Hepatocyte (in vitro differentiated cells): ENCODE data around the gene ALOX12. TPM values are rescaled to one million over a fixed set of nuclear protein-coding genes. Genes with fewer than 3 reads are reported as not detected.

Experiments used
- DNase-seq: peaks from one replicate; pipeline ENCODE4 v3.0.0-alpha.2; 2016; ENCODE audit warnings: low spot score
- H2AFZ ChIP-seq: fragments of 200-600 bp; sonication (generic); 2 replicates; pipeline ENCODE4 v1.6.0; 2016; ENCODE audit warnings: antibody characterized with exemption, mild to moderate bottlenecking
- H3K27ac ChIP-seq: fragments of 200-600 bp; sonication (generic); 2 replicates; pipeline ENCODE4 v1.5.1; 2016; ENCODE audit warnings: mild to moderate bottlenecking
- H3K27me3 ChIP-seq: fragments of 200-600 bp; sonication (generic); 2 replicates; pipeline ENCODE4 v1.6.1; 2016
- H3K36me3 ChIP-seq: fragments of 200-600 bp; sonication (generic); replicated peaks from 2 replicates; pipeline ENCODE4 v1.5.1; 2016; ENCODE audit warnings: low read depth; ENCODE audit not compliant: insufficient read depth
- H3K4me1 ChIP-seq: fragments of 200-600 bp; sonication (generic); 2 replicates; pipeline ENCODE4 v1.5.1; 2016; ENCODE audit warnings: mild to moderate bottlenecking, moderate library complexity; ENCODE audit not compliant: insufficient read depth
- H3K4me2 ChIP-seq: fragments of 200-600 bp; sonication (generic); 2 replicates; pipeline ENCODE4 v1.6.0; 2016
- H3K4me3 ChIP-seq: fragments of 200-600 bp; sonication (generic); 2 replicates; pipeline ENCODE4 v1.5.1; 2016; ENCODE audit warnings: mild to moderate bottlenecking
- H3K79me2 ChIP-seq: fragments of 200-600 bp; sonication (generic); 2 replicates; pipeline ENCODE4 v1.6.0; 2017; ENCODE audit warnings: mild to moderate bottlenecking
- H3K9me2 ChIP-seq: fragments of 200-600 bp; sonication (generic); replicated peaks from 2 replicates; pipeline ENCODE4 v1.6.0; 2017; ENCODE audit warnings: mild to moderate bottlenecking; ENCODE audit not compliant: insufficient read depth
- H3K9me3 ChIP-seq: fragments of 200-600 bp; sonication (generic); 2 replicates; pipeline ENCODE4 v1.5.1; 2016; ENCODE audit warnings: low read depth, mild to moderate bottlenecking
- H4K20me1 ChIP-seq: fragments of 200-600 bp; sonication (generic); 2 replicates; pipeline ENCODE4 v1.6.0; 2016; ENCODE audit warnings: mild to moderate bottlenecking; ENCODE audit not compliant: insufficient read depth, poor library complexity, severe bottlenecking
- EZH2 ChIP-seq: fragments of 200-600 bp; sonication (generic); IDR thresholded peaks from 2 replicates; pipeline ENCODE4 v1.6.1; 2016; ENCODE audit warnings: antibody characterized with exemption, mild to moderate bottlenecking, borderline replicate concordance
- EZH2phosphoT487 ChIP-seq: fragments of 200-600 bp; sonication (generic); IDR thresholded peaks from one replicate; pipeline ENCODE4 v1.6.1; 2018; ENCODE audit warnings: antibody characterized with exemption, mild to moderate bottlenecking, low read depth, moderate library complexity; ENCODE audit not compliant: unreplicated experiment, severe bottlenecking
- WGBS: methylation state at CpG from one replicate; pipeline ENCODE4 v1.1.6; 2016; ENCODE audit warnings: low lambda C conversion rate; ENCODE audit errors: missing lambda C conversion rate; 5-methylcytosine and 5-hydroxymethylcytosine counted together
- polyA plus RNA-seq: library from polyadenylated mRNA; unstranded; fragments of >200 nt; fragmentation: Nextera tagmentation; extraction: Ambion mirVana; gene quantifications from 2 replicates; pipeline ENCODE4 v1.2.1, GENCODE V29; 2016
- total RNA-seq: library from RNA; depleted of rRNA; stranded (reverse); fragments of >200 nt; gene quantifications from 2 replicates; pipeline ENCODE4 v1.2.3, GENCODE V29; 2014
- TF ChIP-seq, protein P1 (sequence below): fragments of 200-600 bp; sonication (generic); IDR thresholded peaks from 2 replicates; pipeline ENCODE4 v1.5.1; 2016; ENCODE audit warnings: antibody characterized with exemption, mild to moderate bottlenecking; ENCODE audit not compliant: poor library complexity

ALOX12 gene
- total and polyA plus RNA-seq, 2 experiments from 2014 or later: 0.33 TPM; not detected in 1

DNA sequence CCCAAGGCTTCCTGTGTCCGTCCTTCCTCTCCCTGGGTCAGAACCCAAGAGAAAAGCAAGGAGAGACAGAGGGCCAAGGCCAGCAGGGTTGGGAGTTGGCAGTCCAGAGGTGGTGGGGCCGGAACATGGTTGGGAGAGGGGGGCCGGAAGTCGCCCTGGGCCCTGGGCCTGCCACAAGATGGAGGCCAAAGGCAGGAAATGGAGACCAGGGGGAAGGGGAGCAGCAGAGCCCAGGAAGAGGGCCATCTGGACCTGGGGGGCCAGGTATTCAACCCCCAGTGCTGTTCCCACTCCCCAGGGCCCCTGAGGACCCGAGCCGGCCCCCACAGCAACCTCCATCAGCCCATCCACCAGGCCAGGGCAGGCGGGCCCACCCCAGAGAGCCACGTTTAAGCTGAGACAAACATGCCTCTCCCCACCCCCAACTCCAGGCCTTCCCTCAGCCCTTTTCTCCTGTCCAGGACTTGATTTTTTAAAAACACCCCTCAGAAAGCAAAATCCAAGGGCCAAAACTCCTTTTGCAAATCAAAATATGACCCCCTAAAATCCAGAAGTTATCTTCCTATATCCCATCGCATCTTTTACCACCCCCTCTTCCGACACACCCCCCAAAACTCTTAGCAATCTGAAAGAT is 22.6 kb downstream of the ALOX12 start:
- no peak overlapping the region for H3K4me2 ChIP-seq
- no peaks in the 10 kb centered on the region for H3K9me3 ChIP-seq
- no peaks in the 10 kb centered on the region for H3K36me3 ChIP-seq
- H3K79me2 ChIP-seq: peaks cover 5% of the 10 kb centered on the region
- WGBS: 91% methylated on average over 10 of the region's 10 CpGs
- no peak overlapping the region for H3K4me3 ChIP-seq
- H3K27me3 ChIP-seq: peaks cover 13% of the 10 kb centered on the region
- DNase-seq: no peak
- peaks cover 14% of the 10 kb centered on the region for H3K4me1 ChIP-seq
- H4K20me1 ChIP-seq: no peaks in the 10 kb centered on the region
- no peak overlapping the region for H3K27ac ChIP-seq
- no peaks in the 10 kb centered on the region for H3K9me2 ChIP-seq
- no peak overlapping the region for H2AFZ ChIP-seq
- TF ChIP-seq, protein P1, sequence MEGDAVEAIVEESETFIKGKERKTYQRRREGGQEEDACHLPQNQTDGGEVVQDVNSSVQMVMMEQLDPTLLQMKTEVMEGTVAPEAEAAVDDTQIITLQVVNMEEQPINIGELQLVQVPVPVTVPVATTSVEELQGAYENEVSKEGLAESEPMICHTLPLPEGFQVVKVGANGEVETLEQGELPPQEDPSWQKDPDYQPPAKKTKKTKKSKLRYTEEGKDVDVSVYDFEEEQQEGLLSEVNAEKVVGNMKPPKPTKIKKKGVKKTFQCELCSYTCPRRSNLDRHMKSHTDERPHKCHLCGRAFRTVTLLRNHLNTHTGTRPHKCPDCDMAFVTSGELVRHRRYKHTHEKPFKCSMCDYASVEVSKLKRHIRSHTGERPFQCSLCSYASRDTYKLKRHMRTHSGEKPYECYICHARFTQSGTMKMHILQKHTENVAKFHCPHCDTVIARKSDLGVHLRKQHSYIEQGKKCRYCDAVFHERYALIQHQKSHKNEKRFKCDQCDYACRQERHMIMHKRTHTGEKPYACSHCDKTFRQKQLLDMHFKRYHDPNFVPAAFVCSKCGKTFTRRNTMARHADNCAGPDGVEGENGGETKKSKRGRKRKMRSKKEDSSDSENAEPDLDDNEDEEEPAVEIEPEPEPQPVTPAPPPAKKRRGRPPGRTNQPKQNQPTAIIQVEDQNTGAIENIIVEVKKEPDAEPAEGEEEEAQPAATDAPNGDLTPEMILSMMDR: no peak
- TF ChIP-seq EZH2phosphoT487 (no peak), EZH2 (no peak)

DNA sequence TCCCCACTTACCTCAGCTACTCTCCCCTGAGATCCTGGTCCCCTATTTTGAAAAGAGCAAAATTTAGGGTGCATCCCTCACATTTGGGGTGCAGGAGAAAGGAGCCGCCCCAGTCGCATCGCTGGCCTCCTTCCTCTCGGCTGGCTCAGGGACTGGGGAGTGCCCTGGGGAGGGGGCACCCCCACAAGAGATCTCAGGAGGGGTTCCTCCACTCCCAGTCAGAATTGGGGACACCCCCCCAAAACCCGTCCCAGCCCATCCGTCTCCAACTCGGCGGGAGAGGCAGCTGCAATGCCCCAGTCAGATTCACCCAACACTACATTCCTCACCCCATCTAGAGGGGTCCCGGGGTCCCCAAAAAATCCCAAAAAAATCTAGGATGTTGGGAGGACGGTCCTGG is 23.5 kb downstream of the ALOX12 start:
- no peak overlapping the region for H3K27ac ChIP-seq
- H3K4me1 ChIP-seq: peaks cover 15% of the 10 kb centered on the region
- 63% methylated on average over 10 of the region's 10 CpGs for WGBS
- no peaks in the 10 kb centered on the region for H3K36me3 ChIP-seq
- H3K9me3 ChIP-seq: no peaks in the 10 kb centered on the region
- H3K4me2 ChIP-seq: peak overlapping the region; percentile 81
- peaks cover 15% of the 10 kb centered on the region for H3K27me3 ChIP-seq
- no peaks in the 10 kb centered on the region for H4K20me1 ChIP-seq
- H2AFZ ChIP-seq: no peak overlapping the region
- no peaks in the 10 kb centered on the region for H3K9me2 ChIP-seq
- TF ChIP-seq, protein P1: no peak
- no peak for TF ChIP-seq EZH2phosphoT487
- TF ChIP-seq EZH2: no peak
- H3K79me2 ChIP-seq: no peaks in the 10 kb centered on the region
- no peak for DNase-seq
- H3K4me3 ChIP-seq: no peak overlapping the region

DNA sequence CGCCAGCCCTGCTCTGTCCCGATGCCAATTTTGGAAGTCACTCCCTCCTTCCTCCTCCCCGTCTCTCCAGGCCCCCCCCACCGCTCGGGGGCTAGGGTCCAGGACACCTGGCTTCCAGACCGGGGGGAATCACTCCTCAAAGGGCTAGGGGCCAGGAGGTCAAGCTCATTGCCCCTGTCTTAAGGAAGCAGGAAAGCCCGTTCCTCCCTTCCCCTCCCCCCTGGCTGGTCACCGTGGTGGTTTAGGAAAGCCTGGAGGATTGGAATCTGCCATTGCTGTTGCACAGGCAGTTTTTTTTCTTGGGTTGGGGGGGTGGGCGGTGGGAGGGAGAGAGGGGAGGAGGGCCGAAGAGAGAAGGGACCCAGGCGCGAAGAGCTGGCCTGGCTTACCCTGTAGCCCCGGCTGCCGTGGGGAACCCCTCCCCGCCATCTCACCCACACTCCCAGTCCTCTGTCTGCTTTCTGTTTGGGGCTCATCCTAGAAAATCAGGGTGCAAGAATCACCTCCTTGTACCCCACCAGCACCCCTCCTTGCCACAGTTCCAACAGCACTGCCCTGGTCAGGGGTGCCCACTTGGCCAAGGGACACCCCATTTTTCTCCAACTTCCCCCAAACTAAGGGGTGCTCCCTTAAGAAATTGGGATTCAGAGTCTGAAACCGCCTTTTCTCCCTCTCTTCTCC is 24.1 kb downstream of the ALOX12 start:
- H3K27me3 ChIP-seq: peaks cover 15% of the 10 kb centered on the region
- no peaks in the 10 kb centered on the region for H3K79me2 ChIP-seq
- H3K9me2 ChIP-seq: no peaks in the 10 kb centered on the region
- H2AFZ ChIP-seq: peak overlapping the region; percentile 94
- no peak overlapping the region for H3K27ac ChIP-seq
- no peaks in the 10 kb centered on the region for H3K36me3 ChIP-seq
- TF ChIP-seq, protein P1: no peak
- no peak for TF ChIP-seq EZH2phosphoT487
- no peak for TF ChIP-seq EZH2
- H4K20me1 ChIP-seq: no peaks in the 10 kb centered on the region
- H3K4me2 ChIP-seq: peak overlapping the region; percentile 81
- H3K9me3 ChIP-seq: no peaks in the 10 kb centered on the region
- H3K4me1 ChIP-seq: peaks cover 15% of the 10 kb centered on the region
- 35% methylated on average over 8 of the region's 16 CpGs for WGBS
- DNase-seq: peak; percentile 49
- no peak overlapping the region for H3K4me3 ChIP-seq
